Stimulated activated CD8-positive, alpha-beta memory T cell treated with anti-CD3 and anti-CD28 coated beads, Interleukin-2, amount 100 ng/mL, for 48 hours (primary cell): Measurements from ENCODE around the gene TTC27.
"Not testable (repeated sequence)": the region's sequence is repeated elsewhere in the genome, so short reads cannot be mapped to it uniquely, and the experiment has no call there.

Source experiments
- DNase-seq, 2 donors: peaks; one replicate each; pipeline ENCODE4 v3.0.0-alpha.2; 2020; ENCODE audit warnings: low read depth in 2 of 2

Gene TTC27

GRCh38 chr2:32627814-32628579, at the start of gene TTC27:
TSS of gene TTC27 (plus strand) at chr2:32628050. CDS start at chr2:32628293, 243 bp downstream.
- DNase-seq = peak; percentile 88 to 91

GRCh38 chr2:32591669-32592463, 36.0 kb upstream of the TTC27 start:
- no peak for DNase-seq

GRCh38 chr2:32594573-32594972, 33.3 kb upstream of the TTC27 start:
- DNase-seq = no peak

- DNase-seq = no peak
Measured at GRCh38 chr2:32611366-32611765, 16.5 kb upstream of the TTC27 start.

GRCh38 chr2:32611771-32612170, 16.1 kb upstream of the TTC27 start:
- no peak for DNase-seq

- DNase-seq = no peak
Measured at GRCh38 chr2:32614084-32614483, 13.8 kb upstream of the TTC27 start.

- DNase-seq = no peak
Measured at GRCh38 chr2:32617599-32618189, 10.2 kb upstream of the TTC27 start.

- DNase-seq = no peak
Measured at GRCh38 chr2:32622570-32623310, 5.1 kb upstream of the TTC27 start.

GRCh38 chr2:32623311-32623706, 4.5 kb upstream of the TTC27 start:
- DNase-seq = no peak

GRCh38 chr2:32624812-32625211, 3.0 kb upstream of the TTC27 start:
- DNase-seq = no peak

- no peak for DNase-seq
Measured at GRCh38 chr2:32626639-32627221, 1.1 kb upstream of the TTC27 start.

GRCh38 chr2:32627441-32627813, 423 bp upstream of the TTC27 start:
- peak in 1 of 2 donors; percentile 5 for DNase-seq

- DNase-seq = peak in 1 of 2 donors; percentile 23
Measured at GRCh38 chr2:32632089-32632488, 4.2 kb downstream of the TTC27 start.

GRCh38 chr2:32633040-32633439, 5.2 kb downstream of the TTC27 start:
- DNase-seq = no peak

- DNase-seq = not testable (repeated sequence)
Measured at GRCh38 chr2:32638548-32638947, 10.7 kb downstream of the TTC27 start.

- DNase-seq = no peak
Measured at GRCh38 chr2:32641180-32641579, 13.3 kb downstream of the TTC27 start.

- no peak for DNase-seq
Measured at GRCh38 chr2:32647180-32647651, 19.4 kb downstream of the TTC27 start.

GRCh38 chr2:32652555-32653209, 24.8 kb downstream of the TTC27 start:
- no peak for DNase-seq

- DNase-seq = no peak
Measured at GRCh38 chr2:32656069-32656468, 28.2 kb downstream of the TTC27 start.

GRCh38 chr2:32663864-32664263, 36.0 kb downstream of the TTC27 start:
- DNase-seq = no peak

GRCh38 chr2:32666704-32667103, 38.9 kb downstream of the TTC27 start:
- DNase-seq = no peak
